ENCODE measurements around the gene FOLR2.

Gene FOLR2

DNA sequence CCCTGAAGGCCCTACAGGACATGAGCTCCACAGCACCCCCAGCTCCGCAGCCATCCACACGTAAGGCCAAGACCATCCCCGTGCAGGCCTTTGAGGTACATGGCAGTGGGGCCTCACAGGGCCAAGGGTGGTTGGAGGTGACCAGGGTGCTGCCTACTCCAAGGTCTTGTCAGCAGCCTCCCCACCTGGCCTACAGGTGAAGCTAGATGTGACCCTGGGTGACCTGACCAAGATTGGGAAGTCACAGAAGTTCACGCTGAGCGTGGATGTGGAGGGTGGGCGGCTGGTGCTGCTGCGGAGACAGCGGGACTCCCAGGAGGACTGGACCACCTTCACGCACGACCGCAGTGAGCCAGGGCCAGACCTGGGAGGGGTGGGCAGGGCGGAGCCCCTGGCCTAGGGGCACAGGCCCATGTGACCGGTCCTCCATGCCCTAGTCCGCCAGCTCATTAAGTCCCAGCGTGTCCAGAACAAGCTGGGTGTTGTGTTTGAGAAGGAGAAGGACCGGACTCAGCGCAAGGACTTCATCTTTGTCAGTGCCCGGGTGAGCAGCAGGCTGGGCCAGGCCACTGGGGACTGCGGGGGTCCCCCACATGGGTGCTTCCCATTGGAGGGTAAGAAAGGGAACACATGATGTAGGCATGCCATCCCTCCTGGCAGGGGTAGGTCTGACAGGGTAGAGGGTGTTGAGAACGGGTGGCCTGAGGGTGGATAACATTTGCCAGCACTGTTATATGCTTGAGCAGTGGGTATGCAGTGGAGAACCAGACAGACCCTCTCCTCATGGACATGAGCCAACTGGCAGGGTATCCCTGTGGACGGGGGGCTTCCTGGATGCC is 13.6 kb downstream of the FOLR2 start:
- DNase-seq (ENCODE audit: low read depth) = no peak

GRCh38 chr11:72230764-72231365 is 14.3 kb downstream of the FOLR2 start:
- no peak for DNase-seq (ENCODE audit: low read depth)

DNA sequence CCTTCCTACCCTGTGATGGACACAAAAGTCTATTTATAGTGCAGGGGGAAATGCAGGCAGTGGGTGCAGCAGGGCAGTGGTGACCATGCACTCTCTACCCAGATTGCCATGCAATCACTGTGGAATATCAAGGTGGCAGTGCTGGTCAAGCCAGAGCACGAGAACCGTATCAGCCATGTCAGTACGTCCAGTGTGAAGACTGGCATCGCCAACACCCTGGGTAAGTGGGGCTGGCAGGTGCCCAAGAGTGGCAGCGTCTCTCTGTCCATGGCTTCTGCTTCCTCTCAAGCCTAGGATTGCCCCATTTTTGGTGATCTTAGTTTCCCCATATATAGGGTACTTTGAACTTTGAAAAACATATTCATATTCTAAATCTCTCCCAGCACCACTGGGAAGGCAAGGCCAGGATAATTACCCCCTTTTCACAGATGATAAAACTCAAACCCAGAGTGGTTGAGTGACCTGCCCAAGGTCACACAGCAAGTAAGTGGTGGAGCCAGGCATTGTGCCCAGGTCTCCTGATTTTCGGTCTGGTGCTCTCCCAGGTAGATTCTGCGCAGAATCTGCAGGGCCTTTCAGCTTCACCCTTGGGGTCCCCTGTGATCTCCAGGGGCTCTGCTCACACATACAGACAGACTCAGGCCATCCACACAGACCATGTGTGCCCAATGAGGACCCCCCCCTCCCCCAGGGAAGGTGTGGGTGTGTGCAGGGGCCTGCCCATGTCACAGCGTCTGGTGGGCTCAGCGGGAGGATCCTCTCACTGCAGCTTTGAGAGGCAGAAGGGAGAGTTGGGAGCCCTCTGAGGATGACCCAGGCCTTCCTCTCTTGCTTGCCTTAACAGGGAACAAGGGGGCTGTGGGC is 15.0 kb downstream of the FOLR2 start:
- no peak for DNase-seq (ENCODE audit: low read depth)

DNA sequence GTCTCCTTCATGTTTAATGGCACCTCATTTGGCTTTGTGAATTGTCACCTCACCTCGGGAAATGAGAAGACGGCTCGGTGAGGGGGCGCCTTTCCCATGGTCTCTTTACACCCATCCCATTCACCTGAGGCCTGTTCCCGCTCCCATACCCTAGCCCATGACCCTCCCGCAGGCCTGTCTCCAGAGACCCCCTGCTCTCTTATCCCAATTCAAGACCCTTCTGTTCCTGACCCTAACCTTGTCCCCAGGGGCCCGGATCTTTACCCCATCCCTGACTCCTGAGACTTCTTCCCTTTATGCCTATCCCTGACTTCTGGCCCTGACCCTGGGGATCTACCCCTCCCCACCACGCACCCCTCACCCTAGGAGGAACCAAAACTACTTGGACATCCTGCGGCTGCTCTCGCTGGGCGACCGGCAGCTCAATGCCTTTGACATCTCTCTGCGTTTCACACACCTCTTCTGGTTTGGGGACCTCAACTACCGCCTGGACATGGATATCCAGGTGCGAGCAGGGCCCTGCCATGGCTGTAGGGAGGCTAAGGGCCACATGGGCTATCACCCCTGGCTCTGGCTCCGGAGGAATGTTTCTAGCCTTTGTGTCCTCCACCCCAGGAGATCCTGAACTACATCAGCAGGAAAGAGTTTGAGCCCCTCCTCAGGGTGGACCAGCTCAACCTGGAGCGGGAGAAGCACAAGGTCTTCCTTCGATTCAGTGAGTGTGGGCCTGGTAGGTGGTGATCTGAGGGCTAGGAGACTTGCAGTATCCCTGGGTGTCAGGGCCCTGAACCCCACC is 15.9 kb downstream of the FOLR2 start:
- DNase-seq (ENCODE audit: low read depth) = no peak

GRCh38 chr11:72233056-72233772 is 16.6 kb downstream of the FOLR2 start:
- DNase-seq (ENCODE audit: low read depth) = no peak

- DNase-seq (ENCODE audit: low read depth) = no peak
Observed at GRCh38 chr11:72233773-72234513, 17.3 kb downstream of the FOLR2 start.

GRCh38 chr11:72234514-72234830 is 17.9 kb downstream of the FOLR2 start:
- no peak for DNase-seq (ENCODE audit: low read depth)

- no peak for DNase-seq (ENCODE audit: low read depth)
Observed at GRCh38 chr11:72234920-72235319, 18.3 kb downstream of the FOLR2 start.

DNA sequence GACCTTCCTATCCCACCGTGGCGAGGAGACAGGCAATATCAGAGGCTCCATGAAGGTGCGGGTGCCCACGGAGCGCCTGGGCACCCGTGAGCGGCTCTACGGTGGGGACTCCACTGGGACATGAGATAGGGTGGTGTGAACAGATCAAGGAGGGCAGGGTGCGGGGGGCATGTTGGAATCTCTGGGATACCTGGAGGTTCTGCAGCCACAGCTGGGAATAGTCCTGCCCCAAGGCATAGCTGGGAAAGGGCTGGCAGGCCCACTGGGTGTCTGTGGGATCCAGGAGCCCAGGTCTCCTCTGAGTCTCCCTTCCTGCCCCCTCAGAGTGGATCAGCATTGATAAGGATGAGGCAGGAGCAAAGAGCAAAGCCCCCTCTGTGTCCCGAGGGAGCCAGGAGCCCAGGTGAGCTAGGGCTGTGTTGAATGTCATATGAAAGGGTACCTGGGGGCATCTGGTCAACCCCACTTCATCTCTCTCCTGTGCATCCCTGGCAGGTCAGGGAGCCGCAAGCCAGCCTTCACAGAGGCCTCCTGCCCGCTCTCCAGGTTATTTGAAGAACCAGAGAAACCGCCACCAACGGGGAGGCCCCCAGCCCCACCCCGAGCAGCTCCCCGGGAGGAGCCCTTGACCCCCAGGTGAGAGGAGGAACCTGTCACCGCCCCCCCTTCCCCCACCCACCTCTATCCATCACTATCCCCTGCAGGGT is 18.9 kb downstream of the FOLR2 start:
- DNase-seq (ENCODE audit: low read depth) = no peak

GRCh38 chr11:72236083-72236697 is 19.6 kb downstream of the FOLR2 start:
- no peak for DNase-seq (ENCODE audit: low read depth)

DNA sequence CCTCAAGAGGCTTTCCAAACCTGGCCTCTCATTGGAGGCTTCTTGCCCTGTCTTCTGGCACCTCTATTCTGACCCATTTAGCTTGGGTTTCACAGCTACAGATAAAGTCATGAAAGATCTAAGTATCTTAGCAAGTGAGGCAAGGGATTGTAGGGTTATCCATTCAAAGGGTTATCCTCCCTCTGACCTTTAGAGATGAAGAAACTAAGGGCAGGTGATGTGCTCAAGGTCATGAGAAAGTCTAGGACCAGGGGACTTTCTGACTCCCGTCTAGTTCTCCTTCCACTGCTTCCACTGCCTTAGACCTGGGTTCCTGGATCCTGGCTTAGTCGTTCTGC is 20.1 kb downstream of the FOLR2 start:
- DNase-seq (ENCODE audit: low read depth) = no peak

GRCh38 chr11:72237112-72237931 is 20.7 kb downstream of the FOLR2 start:
- no peak for DNase-seq (ENCODE audit: low read depth)

DNA sequence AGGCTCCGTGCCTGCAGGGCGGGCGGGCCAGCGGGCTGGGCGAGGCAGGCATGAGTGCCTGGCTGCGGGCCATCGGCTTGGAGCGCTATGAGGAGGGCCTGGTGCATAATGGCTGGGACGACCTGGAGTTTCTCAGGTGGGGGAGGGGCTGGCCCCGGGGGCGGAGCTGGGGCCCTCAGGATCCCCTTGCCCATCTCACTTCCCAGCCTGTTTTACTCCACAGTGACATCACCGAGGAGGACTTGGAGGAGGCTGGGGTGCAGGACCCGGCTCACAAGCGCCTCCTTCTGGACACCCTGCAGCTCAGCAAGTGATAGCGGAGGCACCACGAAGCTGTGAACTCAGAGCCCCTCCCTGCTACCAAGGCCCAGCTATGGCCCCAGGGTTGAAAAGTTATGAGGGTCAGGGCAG is 21.5 kb downstream of the FOLR2 start:
- peak; percentile 50 for DNase-seq (ENCODE audit: low read depth)

GRCh38 chr11:72238492-72239312 is 22.1 kb downstream of the FOLR2 start:
- no peak for DNase-seq (ENCODE audit: low read depth)

DNA sequence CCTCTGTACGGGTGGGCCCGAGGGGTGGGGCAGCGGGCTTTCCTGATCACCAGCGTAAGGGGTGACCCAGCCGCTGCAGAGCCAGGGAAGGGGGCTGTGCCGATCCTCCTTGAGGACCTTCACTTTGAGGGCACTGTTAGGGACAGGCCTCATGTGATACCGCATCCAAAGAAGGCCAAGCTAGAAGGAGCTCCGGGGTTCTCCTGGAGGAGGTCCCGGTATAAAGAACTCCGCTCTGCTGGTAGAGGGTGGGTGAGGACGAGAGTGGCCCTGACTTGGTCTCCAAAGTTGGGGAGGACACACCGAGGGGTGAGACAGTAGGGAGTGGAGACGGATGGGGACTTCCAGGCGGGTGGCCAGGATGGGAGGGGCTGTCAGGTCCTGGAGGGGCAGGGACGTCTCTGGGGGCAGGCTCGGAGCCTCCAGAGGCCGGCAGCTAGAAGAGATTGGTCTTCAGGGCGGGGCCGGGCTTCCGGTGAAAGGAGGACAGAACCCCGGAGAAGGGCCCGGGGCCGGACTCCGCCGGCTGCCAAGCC is 22.8 kb downstream of the FOLR2 start:
- DNase-seq (ENCODE audit: low read depth) = peak; percentile 44

DNA sequence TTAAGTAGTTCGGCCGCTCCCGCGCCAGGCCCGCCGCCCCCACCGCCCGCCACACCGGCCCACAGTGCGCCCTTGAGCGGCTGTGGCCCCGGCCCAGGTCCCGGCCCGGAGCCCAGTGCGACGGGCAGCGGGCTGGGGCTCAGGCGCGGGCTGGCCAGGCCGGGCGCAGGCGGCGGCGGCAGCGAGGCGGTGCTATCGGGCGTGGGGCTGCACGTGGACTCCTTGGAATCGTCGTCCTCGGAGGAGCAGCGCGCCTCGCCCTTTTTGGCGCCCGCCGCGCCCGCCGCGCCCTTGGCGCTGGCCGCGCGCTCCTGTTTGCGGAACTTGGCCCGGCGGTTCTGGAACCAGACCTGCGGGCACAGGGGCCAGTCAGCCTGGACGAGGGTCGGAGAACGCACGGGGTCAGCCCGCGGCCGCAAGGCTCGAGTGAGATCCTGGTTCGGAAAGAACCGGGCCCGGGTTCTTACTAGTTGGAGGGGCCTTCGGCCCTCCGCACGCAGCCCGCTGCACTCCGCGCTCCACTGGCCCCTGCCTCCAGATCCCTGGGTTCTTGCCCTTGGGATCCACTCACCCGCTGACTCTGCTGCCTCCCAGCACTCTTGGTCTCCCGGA is 23.4 kb downstream of the FOLR2 start:
- peak; percentile 30 for DNase-seq (ENCODE audit: low read depth)

All from fibroblast of gingiva (primary cell).